ENCODE results near the gene BABAM1. TPM values are rescaled to one million over a fixed set of nuclear protein-coding genes. Genes with fewer than 3 reads are reported as not detected.

Gene BABAM1
- total RNA-seq, 1 donor: 101 TPM

DNA sequence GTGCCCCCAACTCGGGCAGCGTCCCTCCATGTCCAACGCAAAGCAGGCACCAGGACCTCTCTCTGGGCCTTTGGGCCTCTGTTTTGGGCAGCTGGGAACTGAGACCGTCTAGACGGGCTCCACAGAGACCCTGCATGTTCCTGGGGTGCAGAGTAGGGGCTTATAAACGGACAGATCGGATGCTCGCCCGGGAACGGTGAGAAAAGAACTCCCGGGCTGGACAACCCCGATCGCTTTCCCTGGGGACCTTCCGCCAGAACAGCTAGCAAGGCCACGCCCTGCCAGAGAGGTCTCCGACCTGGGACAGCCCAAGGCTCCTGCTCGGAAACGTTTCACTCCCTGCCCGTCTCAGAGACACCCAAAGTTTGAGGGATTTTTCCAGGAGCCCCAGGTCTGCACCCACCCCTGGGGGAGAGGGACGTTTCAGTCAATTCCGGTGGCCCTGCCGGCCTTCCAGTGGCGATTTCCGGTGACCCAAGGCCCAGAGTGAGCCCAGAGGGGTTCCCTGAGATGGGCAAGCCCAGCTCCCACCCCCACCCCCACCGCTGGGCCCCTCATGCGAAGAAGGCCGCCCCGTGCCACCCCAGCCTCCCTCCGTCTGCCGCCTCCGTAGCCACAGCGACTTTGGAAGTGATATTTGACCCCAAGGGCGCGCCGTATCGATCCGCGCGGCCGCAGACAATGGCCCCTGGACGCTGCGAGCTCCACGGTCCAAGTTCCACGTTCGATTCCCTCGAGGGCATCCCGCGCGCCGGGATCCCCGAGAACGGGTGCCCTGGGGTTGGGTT, 23.2 kb upstream of the BABAM1 start:
- TF ChIP-seq, protein P1, sequence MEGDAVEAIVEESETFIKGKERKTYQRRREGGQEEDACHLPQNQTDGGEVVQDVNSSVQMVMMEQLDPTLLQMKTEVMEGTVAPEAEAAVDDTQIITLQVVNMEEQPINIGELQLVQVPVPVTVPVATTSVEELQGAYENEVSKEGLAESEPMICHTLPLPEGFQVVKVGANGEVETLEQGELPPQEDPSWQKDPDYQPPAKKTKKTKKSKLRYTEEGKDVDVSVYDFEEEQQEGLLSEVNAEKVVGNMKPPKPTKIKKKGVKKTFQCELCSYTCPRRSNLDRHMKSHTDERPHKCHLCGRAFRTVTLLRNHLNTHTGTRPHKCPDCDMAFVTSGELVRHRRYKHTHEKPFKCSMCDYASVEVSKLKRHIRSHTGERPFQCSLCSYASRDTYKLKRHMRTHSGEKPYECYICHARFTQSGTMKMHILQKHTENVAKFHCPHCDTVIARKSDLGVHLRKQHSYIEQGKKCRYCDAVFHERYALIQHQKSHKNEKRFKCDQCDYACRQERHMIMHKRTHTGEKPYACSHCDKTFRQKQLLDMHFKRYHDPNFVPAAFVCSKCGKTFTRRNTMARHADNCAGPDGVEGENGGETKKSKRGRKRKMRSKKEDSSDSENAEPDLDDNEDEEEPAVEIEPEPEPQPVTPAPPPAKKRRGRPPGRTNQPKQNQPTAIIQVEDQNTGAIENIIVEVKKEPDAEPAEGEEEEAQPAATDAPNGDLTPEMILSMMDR (IDR thresholded peaks at IDR 0.05; ENCODE audit: insufficient read depth, low read depth, low read length): no peak

DNA sequence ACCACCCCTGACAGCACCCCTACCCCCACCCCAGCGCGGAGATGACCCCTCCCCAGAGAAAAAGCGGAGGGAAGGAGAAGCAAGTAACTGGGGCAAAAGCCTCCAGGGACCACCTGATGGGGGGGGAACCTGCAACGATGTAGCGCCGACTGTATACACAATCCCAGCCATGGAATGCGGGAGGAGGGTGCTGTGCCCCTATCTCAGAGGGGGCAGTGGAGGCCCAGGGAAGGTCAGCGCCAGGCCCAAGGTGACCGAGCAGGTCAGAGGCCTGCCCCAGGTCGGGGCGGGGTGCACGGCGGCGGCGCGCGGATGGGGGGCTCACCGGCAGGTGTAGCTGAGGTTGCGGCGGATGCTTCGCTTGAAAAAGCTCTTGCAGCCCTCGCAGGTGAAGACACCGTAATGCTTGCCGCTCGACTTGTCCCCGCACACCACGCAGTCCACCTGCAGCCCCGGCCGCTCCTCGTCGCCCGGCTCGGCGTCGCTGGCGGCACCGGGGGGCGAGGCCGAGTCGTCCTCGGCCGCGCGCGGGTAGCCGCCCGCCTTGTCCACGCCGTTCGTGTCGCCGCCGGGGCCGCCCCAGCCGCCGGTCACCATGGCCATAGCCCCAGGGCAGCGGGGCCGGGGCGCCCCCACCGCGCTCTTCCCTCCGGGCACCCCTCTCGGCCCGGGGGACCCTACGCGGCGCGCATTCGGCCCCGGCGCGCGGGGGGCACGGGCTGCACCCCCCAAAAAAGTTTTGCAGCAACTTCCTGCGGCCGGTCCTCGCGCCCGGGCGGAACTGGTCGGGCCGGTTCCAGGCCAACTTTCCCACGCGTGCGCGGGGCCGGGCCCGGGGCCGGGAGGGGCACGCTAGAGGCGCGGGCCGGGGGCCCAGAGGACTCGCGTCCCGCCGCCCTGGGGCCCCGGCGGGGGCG, 22.4 kb upstream of the BABAM1 start:
- TF ChIP-seq, protein P1 (IDR thresholded peaks at IDR 0.05; ENCODE audit: insufficient read depth, low read depth, low read length): no peak
- peak overlapping the region; percentile 96 for H3K4me3 ChIP-seq (ENCODE audit: low read depth, low read length)
- no peak for DNase-seq (ENCODE audit: low read depth)

More for the DNA sequence above, 23.2 kb upstream of the BABAM1 start:
- H3K4me3 ChIP-seq (ENCODE audit: low read depth, low read length): peak overlapping the region; percentile 96
- no peak for DNase-seq (ENCODE audit: low read depth)

DNA sequence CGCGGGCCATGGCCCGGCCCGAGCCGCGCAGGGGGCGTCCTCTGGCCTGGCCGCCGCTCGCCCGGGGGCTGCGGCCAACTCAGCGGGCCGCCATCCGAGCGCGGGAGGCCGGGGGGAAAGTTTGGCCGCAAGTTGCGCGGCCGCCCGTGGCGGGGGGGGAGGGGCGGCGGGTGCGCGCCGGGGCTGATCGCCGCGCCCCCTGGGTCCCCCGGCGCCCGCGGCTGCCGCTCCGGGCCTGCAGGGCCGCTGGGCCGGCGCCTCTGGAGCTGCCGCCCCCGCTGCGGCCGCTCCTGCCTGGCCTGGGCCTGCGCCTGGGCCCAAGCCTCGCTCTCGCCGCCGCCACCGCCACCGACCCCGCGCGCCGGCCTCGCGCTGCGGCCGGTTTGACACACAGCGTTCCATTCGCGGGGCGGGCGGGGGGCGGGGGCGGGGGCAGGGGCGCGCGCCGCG, 21.7 kb upstream of the BABAM1 start, which contains the start of gene NR2F6:
Gene NR2F6, minus strand, starts transcription at position 385 of the 450 bp plus-strand sequence. CDS start 699 bp downstream, outside the sequence.
- DNase-seq (ENCODE audit: low read depth): no peak
- TF ChIP-seq, protein P1 (IDR thresholded peaks at IDR 0.05; ENCODE audit: insufficient read depth, low read depth, low read length): no peak
- peak within 1 kb of the TSS; percentile 96 for H3K4me3 ChIP-seq (ENCODE audit: low read depth, low read length)

DNA sequence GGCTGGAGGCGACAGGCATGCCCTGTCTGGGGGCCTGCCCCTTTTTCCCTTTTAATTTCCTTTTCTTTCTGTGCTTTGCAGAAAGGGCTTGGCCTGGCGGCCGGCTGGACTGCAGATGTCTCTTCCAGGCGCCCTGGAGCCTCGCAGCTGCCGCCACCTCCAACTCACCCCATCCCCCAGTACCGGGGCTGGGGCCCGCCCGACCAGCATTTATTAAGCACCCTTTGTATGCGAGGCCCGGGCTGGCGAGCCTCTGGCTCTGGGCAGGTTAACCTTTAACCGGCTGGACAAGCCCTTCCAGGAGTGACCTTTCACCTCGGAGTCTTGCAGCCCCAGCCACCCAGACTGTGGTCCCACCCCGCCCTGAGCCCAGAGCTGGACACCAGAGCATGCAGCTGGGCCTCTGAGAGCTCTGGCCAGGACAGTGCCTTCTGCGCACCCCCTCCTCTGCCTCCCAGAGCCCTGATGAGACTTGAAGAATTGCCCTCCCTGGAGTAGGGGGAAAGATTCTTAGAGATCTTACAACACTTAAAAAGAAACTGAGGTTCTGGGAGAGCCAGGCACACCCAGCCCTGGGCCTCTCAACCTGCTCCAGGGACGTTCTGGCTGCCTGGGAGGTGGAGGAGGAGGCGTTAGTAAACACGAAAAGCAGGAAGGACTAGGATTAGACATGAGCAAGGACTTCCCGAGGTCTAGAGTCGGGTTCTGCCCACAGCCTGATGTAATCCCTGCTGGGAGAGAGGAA, 20.4 kb upstream of the BABAM1 start:
- TF ChIP-seq, protein P1 (IDR thresholded peaks at IDR 0.05; ENCODE audit: insufficient read depth, low read depth, low read length): no peak
- peak; percentile 55 for DNase-seq (ENCODE audit: low read depth)

DNA sequence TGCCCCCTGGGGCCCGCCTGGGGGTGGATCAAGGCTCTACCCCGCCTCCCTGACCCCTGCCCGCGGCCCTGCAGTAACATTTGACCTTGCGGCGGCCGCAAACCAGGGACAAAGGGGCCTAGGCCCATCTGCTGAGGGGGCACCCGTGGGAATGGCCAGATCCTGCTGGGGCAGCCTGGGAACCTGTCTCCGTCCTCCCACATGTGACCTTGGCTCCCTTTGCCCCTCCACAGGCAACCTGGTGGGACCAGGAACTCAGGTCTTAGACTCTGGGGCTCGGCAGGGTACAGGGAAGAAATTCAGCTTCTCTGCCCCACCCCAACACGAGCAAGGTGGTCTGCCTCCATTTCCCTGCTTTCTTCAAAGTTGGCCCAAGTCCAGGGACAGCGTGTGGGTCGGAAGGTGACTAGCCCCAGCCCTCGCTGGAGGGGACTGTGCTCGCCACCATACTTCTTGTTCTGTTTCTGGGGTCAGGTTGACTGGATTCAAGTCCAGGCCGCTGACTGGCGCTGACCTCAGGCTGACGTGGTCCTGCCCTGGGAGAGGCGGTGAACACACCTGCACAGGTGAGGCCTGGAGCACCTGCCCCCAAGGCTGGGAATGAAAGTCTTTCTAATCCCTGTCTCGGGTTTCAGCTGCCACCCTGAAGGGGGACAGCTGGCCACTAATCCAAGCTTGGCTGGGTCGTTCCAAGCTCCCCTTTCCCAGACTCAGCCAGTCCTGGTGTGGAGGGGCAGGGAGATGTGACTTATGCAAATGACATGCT, 19.0 kb upstream of the BABAM1 start:
- TF ChIP-seq, protein P1 (IDR thresholded peaks at IDR 0.05; ENCODE audit: insufficient read depth, low read depth, low read length): no peak
- no peak for DNase-seq (ENCODE audit: low read depth)
- no peak overlapping the region for H3K4me3 ChIP-seq (ENCODE audit: low read depth, low read length)

More for the DNA sequence above, 20.4 kb upstream of the BABAM1 start:
- peak overlapping the region; percentile 50 for H3K4me3 ChIP-seq (ENCODE audit: low read depth, low read length)

All from fibroblast of villous mesenchyme (primary cell).